ENCODE measurements around the gene ZC3H11A.
"Not testable (repeated sequence)": the region's sequence is repeated elsewhere in the genome, so short reads cannot be mapped to it uniquely, and the experiment has no call there.

ZC3H11A gene

DNA sequence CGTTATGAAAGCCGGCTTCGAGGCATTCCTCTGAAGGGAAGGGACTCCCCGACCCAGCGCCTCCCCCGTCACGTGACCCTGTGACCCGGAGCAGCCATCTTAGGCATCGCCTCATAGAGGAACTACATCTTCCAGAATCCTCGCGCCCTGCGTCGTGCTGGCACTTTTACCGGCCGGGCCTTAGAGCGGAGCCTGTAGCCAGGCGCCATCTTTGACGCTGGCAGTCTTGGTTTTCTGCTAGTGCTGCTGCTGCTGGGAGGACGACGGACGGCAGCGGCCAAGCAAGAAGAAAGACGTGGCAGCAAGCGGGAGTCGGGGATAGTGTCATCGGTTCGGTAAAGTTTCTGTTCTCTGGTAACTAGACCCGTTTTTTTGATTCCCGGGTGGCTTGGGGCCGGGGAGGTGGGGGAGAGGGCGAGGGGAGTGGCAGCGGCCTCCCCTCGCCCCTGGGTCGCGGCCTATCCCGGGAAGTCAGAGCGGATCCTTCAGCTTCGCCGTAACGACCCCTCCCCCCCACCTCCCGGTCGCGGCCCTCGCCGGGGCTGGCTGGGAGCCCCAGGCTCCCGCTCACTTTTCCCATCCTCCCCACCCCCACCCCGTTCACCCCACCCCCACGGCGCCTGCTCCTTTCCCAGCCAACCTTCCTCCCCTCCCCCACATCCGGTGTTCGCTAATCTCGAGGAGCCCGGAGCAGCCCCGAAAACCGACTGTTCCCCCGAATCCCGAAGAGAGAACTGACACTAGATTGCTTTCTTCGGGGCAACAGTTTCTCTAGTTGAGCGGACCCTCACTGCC is at the start of gene ZC3H11A, which contains the start of gene ZBED6:
Gene ZC3H11A (plus strand): TSS at position 183 of the 795 bp plus-strand sequence. CDS start 21,448 bp downstream, outside the sequence.
Gene ZBED6 (plus strand): TSS at position 183 of the 795 bp plus-strand sequence. CDS start 1,900 bp downstream, outside the sequence.
- DNase-seq (ENCODE audit: low spot score), result peak; percentile 97

DNA sequence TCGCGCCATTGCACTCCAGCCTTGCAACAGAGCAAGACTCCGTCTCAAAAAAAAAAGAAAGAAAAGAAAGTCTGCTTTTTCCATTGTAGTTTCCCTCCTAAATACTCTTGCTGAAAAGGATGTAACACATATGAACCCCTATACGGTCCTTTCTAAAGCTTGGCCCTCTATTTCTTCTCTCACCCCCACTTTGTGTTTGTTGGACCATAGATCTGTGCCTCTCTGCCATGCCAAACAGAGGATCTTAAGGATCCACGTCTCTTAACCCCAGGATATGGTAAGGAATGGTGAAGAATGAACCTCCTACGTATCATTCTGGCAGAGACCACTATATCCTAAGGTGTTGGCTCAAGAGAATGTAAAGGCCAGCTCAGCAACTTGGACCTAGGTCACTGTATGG is 49.1 kb upstream of the ZC3H11A start:
- no peak for DNase-seq (ENCODE audit: low spot score)

DNA sequence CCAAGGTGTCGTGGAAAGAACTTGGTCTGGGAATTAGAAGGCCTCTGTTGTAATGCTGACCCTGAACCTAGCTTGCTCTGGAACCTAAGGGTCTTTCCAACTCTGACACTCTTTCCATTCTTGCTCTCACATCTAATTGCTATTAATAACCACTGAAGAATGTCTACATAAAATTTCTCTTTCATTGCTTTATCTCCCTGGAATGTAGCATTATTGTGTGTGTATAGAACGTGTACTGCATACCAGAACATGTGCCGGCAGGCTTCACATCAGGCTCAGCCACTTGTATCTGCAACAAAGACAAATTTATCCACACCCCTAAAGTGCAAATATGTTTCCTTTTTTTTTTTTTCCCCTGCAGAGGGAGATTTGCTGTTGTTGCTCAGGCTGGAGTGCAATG is 44.4 kb upstream of the ZC3H11A start:
- DNase-seq (ENCODE audit: low spot score), result no peak

DNA sequence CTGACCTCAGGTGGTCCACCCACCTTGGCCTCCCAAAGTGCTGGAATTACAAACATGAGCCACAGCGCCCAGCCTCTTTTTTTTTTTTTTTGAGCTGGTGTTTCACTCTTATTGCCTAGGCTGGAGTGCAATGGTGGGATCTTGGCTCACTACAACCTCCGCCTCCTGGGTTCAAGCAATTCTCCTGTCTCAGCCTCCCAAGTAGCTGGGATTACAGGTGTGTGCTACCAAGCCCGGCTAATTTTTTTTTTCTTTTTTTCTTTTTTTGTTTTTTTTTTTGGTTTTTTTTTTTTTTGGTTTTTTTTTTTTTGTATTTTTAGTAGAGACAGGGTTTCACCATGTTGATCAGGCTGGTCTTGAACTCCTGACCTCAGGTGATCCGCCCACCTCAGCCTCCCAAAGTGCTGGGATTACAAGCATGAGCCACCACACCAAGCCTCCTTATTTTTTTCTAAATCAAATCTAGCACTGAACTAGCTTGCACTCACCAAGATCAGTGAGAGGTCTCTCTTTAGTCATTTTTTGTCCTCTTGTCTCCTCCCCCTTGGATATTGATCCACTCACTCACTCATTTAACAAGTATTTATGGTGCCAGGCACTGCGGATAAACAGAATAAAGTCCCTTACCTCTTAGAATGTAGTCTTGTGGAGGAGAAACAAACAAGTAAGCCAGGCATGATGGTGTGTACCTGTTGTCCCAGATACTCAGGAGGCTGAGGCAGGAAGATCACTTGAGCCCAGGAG is 43.6 kb upstream of the ZC3H11A start:
- DNase-seq (ENCODE audit: low spot score), result not testable (repeated sequence)

DNA sequence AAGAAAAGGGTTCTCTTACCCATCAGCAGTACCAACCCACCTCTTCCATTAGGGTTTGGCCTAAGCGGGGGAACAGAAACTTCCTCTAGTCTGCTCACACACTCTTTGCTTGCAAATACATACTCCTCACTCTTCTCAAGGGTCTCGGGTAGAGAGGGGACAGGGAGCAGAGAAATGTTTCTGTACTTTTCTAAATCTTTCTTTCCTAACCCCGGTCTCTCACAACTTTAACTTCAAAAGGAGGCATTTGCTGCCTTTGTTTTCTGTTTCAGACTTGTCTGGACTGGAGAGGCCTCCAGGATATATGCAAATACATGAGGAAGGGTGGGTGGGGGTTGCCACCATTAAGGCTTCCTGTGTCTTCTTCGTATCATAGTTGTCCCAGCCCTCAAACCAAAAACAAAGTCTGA is 41.0 kb upstream of the ZC3H11A start:
- no peak for DNase-seq (ENCODE audit: low spot score)

DNA sequence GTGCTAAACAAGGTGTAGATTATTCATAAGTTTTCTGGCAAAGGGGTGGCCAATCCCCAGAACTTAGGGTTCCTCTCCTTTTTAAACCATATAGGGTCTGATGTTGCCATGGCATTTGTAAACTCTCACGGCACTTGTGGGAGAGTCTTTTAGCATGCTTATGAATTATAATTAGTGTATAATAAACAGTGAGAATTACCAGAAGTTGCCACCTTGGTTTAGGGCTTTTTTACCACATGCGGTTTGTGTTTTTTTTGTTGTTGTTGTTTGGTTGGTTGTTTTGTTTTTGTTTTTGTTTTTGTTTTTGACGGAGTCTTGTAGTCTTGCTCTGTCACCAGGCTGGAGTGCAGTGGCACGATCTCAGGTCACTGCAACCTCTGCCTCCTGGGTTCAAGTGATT is 39.4 kb upstream of the ZC3H11A start:
- DNase-seq (ENCODE audit: low spot score), result no peak

DNA sequence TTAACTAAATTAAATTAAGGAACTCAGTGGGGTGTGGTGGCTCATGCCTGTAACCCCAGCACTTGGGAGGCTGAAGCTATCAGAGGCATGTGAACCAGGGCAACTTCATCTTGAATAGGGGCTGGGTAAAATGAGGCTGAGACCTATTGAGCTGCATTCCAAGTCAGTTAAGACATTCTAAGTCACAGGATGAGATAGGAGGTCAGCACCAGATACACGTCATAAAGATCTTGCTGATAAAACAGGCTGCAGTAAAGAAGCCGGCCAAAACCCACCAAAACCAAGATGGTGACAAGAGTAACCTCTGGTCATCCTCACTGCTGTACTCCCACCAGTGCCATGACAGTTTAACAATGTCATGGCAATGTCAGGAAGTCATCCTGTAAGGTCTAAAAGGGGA is 36.7 kb upstream of the ZC3H11A start:
- not testable (repeated sequence) for DNase-seq (ENCODE audit: low spot score)

DNA sequence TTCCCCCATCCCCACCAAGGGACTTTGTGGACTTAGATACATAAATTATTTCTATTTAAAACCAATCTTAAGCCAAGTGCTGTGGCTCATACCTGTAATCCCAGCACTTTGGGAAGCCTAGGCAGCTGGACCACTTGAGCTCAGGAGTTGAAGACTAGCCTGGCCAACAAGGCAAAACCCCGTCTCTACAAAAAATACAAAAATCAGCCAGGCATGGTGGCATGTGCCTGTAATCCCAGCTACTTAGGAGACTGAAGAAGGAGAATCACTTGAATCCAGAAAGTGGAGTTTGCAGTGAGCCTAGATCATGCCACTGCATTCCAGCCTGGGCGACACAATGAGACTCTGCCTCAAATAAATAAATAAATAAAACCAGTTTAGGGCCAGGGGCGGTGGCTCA is 34.9 kb upstream of the ZC3H11A start:
- DNase-seq (ENCODE audit: low spot score), result no peak

DNA sequence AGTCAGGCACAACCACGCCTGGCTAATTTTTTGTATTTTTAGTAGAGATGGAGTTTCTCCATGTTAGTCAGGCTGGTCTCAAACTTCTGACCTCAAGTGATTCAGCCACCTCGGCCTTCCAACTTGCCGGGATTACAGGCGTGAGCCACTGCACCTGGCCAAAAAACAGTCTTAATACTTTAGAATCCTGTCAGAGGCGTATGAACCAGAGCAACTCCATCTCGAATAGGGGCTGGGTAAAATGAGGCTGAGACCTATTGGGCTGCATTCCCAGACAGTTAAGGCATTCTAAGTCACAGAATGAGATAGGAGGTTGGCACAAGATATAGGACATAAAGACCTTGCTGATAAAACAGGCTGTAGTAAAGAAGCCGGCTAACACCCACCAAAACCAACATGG is 33.5 kb upstream of the ZC3H11A start:
- DNase-seq (ENCODE audit: low spot score), result not testable (repeated sequence)

DNA sequence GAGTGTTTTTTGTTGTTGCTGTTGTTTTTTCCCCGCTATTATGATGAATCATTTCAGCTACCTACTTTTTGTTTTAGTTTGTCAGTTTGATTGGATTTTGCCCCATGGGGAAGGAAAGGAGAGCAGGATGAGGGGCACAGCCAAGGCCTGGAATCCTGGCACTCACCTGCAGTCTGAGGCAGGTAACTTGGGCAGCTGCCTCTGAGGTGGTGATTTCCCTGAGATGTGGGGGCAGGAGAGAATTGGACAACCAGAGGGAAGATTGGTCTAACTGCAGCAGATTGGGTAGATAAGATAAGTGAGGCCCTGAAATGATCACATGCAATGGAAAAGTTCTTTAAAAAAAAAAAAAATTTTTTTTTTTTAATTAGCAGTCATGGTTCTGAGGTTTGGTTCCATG is 31.9 kb upstream of the ZC3H11A start:
- DNase-seq (ENCODE audit: low spot score), result no peak

DNA sequence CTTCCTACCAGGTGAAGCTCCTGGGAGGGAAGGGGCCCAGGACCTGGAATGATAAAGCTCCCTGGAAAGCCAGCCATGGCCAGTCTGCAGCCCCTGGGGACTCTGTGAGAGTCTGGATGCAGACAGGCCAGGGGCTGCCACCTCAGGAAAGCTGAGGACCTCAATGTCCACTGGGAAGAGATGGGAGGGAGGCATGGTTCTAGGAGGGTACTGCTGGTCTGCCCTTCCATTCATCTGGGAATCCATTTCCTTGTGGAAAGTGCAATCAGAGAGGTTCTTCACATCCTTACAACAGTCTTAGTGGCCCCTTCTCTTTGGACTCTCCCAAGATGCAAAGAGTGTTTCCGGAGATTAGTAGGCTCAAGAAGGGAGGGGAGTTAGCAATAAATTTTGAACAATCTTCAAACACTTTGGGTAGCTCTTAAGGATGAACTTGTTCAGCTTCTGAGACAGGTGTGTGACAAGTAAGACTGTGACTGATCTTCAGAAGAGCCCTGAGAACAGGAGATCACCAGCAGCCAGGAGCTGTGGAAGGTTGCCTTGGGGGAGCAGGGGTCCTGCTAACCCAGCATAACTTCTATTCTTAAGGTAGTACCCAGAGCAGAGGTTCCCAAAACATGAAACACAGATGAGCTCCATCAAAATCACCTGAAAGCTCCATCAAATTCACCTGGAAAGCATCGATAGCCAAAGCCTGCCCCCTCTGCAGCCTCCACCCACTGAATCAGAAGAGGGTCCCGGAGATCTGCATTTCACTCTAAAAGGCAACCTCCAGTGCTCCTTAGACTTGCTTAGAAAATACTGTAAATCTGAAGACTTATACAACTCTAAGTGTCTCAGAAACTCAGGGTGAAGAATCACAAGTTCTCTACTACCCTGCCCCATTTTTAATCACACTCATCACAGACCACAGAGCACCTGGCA is 31.1 kb upstream of the ZC3H11A start:
- DNase-seq (ENCODE audit: low spot score), result no peak

DNA sequence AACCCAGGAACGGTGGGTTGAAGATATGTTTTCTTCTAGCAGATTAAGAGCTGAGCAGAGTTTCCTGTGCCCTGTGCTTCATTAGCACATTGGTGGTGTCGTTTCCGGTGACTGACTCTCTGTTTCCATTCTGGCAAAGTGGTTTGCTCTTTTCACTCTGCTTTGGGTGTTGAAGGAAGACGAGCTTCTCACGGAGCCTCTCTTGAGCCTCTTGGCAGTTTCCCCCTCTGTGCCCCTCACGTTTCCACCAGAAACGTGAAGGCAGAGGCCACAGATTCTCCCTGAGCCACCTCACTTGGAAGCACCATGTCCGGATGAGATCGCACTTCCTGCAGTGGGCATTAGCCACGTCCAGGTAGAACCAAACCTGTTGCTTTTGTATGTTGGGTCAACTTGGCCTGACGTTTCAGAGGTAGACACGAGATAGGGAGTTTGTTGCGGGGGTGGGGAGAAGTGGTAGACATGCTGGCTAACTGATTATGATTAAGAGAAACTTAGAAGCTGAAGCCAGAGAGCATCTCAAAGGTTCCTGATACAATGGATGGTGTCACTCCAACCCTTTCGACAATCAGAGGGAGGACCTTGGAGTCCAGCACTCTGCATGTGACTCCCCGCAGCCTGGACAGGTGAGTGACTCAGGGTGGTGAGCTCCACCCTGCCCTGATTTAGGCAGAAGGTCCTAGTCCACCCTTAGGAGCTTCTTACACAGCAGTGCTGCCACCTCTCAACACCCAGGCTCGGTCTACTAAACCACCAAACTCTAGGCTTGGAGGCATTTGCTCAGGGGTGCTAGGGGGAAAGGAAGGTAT is 30.2 kb upstream of the ZC3H11A start, which contains the start of gene LAX1:
Gene LAX1 (plus strand): TSS at position 155 of the 809 bp plus-strand sequence. CDS start 383 bp downstream, at position 538.
- no peak for DNase-seq (ENCODE audit: low spot score)

DNA sequence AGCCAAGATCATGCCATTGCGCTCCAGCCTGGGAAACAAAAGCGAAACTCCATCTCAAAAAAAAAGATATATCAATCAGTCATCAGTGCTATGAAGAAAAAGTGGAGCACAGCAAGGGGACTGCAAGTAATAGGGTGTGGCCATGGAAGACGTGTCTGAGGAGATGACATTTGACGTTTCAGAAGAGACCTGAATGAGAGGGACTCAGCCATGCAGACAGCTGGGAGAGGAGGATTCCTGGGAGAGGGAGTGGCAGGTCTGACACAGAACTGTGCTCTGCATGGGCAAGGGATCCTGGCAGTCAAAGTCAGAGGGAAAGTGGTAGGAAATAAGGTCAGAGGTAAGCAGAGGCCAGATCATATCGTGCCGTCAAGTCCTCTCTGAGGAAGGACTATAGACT is 27.2 kb upstream of the ZC3H11A start:
- DNase-seq (ENCODE audit: low spot score), result no peak

DNA sequence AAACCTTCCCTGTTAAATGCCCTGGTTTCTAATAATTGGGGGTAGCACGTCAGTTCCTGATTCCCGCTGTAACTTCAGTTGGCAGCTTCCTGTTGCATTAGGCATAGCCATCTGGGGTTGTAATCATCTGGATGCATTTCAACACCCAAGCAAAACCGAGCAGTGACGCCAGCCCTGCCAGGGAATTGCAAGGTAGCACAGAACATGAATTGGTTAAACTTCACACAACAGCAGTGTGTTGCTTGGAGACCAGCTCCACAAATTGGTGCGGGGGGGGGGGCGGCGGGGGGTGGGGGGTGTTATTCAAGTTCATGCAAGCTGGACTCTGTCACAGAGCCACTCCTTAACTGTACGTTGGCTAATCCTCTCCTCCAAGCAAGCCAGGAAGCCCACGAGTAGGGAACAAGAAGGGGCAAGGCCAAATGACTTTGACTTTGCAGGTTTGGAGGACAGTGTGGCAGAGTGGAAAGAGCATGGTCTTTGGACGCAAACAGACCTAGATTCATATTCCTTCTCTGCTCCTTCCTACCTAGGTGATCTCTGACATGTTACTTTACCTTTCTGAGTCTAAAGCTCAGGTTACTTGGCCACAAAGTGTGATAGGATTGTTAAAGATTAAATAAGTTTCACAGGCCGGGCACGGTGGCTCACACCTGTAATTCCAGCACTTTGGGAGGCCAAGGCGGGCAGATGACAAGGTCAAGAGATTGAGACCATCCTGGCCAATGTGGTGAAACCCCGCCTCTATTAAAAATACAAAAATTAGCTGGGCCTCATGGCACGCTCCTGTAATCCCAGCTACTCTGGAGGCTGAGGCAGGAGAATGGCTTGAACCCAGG is 25.7 kb upstream of the ZC3H11A start:
- DNase-seq (ENCODE audit: low spot score), result peak; percentile 70

DNA sequence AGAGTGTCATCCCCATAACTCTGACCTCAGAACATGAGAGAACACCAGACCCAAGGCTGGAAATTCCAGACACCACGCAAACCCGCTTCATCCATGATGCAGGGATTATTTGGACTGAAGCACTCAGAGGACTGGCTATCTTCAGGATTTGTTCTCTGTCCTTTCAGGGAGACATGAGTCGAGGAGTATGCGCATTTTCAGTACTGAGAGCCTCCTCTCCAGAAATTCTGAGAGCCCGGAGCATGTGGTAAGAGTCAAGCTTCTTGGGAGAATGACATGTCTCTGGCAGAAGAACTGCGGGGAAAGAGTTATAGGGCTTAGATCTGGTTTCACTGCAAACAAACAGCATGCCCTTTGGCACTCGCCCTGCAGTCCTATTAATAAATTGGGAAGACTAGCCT is 23.5 kb upstream of the ZC3H11A start:
- no peak for DNase-seq (ENCODE audit: low spot score)

DNA sequence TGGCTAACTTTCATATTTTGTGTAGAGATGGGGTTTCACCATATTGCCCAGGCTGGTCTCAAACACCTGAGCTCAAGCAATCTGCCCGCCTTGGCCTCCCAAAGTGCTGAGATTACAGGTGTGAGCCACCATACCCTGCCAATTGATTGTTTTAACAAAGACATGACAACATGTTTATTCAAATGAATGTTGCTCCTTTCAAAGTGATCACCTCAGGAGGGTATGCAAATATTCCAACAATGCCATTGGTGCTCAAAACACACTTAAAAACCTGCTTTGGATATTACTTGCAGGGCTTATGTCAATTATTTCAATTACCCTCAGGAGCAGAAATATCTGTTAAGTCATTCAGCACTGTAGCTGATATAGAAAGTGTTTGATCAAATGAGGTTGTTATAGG is 22.6 kb upstream of the ZC3H11A start:
- DNase-seq (ENCODE audit: low spot score), result no peak

DNA sequence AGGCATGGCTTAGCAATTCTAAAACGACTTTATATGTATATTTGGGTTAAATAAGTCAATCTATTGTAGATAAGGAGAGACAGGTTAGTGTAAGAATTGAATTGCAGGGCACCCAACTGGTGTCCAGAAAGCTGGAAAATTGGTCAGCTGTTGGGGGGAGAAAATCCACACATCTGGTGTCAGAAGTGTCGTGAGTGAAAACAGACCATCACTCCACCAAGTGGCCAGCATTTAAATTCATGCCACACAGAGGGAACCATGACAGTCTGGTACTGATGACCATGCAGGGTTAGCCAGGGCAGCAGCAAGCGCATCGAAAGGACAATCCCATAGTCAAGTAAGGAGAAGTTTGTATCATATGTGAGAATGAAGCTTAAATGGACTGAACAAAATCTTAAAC is 18.8 kb upstream of the ZC3H11A start:
- DNase-seq (ENCODE audit: low spot score), result no peak

DNA sequence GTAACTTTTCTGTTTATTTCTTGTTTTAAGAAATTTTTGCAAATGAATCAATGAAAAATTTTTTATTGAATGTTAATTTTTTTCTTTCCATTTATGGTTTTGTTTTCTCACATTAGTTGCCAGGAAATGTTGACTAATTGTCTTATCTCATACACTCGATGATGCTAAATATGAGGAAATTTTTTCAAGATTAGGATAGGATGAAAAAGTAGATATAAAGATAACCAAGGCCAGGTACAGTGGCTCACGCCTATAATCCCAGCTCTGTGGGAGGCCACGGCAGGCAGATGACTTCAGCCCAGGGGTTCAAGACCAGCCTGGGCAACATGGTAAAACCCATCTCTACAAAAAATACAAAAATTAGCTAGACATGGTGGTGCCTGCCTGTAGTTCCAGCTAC is 17.8 kb upstream of the ZC3H11A start:
- DNase-seq (ENCODE audit: low spot score), result no peak

DNA sequence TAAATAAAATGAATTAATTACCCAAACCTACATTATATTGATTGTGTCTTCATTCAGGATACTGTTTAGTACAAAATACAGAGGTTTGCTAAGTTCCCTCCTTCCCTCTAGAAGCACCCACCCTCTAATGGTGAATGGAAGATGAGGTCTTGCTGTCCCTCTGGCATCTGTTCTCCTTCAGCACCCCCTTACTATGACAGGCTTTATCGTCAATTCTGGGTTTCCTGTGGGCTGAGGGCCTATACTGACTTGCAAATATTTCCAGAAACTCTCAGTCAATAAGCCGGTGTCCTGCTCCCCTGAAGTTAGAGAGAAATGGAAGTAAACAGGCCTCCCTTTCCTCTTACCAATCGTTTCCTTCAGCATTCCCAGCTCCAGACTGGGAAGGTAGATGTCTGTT is 17.3 kb upstream of the ZC3H11A start:
- no peak for DNase-seq (ENCODE audit: low spot score)

DNA sequence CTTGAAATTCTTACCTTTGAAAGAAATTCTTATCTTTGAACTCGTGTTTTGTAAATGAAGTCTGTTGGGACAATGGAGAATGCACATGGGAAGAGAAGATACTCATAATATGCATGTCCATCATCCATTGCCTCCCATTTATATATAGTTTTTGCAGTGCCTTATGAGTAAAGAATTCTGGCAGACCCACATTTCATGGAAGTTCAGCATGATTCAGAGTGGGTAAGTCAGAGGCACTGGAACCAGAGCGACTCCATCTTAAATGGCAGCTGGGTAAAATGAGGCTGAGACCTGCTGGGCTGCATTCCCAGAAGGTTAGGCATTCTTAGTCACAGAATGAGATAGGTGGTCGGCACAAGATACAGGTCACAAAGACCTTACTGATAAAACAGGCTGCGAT is 16.6 kb upstream of the ZC3H11A start:
- no peak for DNase-seq (ENCODE audit: low spot score)
